D341Med (cell line): Measurements from ENCODE around the gene MTFP1.
A peak's percentile ranks its signal among the peaks of the same experiment; 100 is the strongest.
"Not testable (repeated sequence)": the region's sequence is repeated elsewhere in the genome, so short reads cannot be mapped to it uniquely, and the experiment has no call there.

Experiments
- DNase-seq: peaks from one replicate; pipeline ENCODE4 v3.0.0; 2012; ENCODE audit warnings: low spot score

Gene MTFP1

GRCh38 chr22:30426388-30427353 lies 1.1 kb downstream of the MTFP1 start:
- DNase-seq = peak; percentile 87

GRCh38 chr22:30427871-30428270 lies 2.3 kb downstream of the MTFP1 start:
- DNase-seq = no peak

GRCh38 chr22:30429887-30430286 lies 4.3 kb downstream of the MTFP1 start:
- DNase-seq = no peak

- DNase-seq = no peak
Observed at GRCh38 chr22:30430933-30431332, 5.4 kb downstream of the MTFP1 start.

GRCh38 chr22:30432096-30432495 lies 6.5 kb downstream of the MTFP1 start:
- DNase-seq = no peak

GRCh38 chr22:30432520-30432919 lies 7.0 kb downstream of the MTFP1 start:
- DNase-seq = no peak

GRCh38 chr22:30433227-30433626 lies 7.7 kb downstream of the MTFP1 start:
- DNase-seq = no peak

GRCh38 chr22:30433773-30434172 lies 8.2 kb downstream of the MTFP1 start:
- no peak for DNase-seq

GRCh38 chr22:30434843-30435242 lies 9.3 kb downstream of the MTFP1 start:
- DNase-seq = no peak

- peak; percentile 81 for DNase-seq
Observed at GRCh38 chr22:30435674-30436126, 10.1 kb downstream of the MTFP1 start.

GRCh38 chr22:30436196-30436595 lies 10.6 kb downstream of the MTFP1 start:
- DNase-seq = no peak

- DNase-seq = no peak
Observed at GRCh38 chr22:30438559-30438958, 13.0 kb downstream of the MTFP1 start.

- DNase-seq = no peak
Observed at GRCh38 chr22:30439226-30439625, 13.7 kb downstream of the MTFP1 start.

- no peak for DNase-seq
Observed at GRCh38 chr22:30439836-30440235, 14.3 kb downstream of the MTFP1 start.

GRCh38 chr22:30441088-30441487 lies 15.5 kb downstream of the MTFP1 start:
- no peak for DNase-seq

GRCh38 chr22:30444632-30445437 lies 19.3 kb downstream of the MTFP1 start:
- peak; percentile 91 for DNase-seq

GRCh38 chr22:30445438-30446145 lies 20.0 kb downstream of the MTFP1 start:
- no peak for DNase-seq

- no peak for DNase-seq
Observed at GRCh38 chr22:30447656-30448055, 22.1 kb downstream of the MTFP1 start.

- not testable (repeated sequence) for DNase-seq
Observed at GRCh38 chr22:30451488-30451887, 25.9 kb downstream of the MTFP1 start.

GRCh38 chr22:30452861-30453260 lies 27.3 kb downstream of the MTFP1 start:
- no peak for DNase-seq

- DNase-seq = no peak
Observed at GRCh38 chr22:30453731-30454510, 28.4 kb downstream of the MTFP1 start.
